GM23248 (cell line): ENCODE data around the gene GAB2.

Experiments
- EZH2 ChIP-seq: fragments of 200-600 bp; sonication (generic); IDR thresholded peaks from 2 replicates; pipeline ENCODE4 v1.6.1; 2018; ENCODE audit warnings: antibody characterized with exemption, mild to moderate bottlenecking; ENCODE audit not compliant: insufficient read depth, poor library complexity, severe bottlenecking
- EZH2phosphoT487 ChIP-seq: fragments of 200-600 bp; sonication (generic); IDR thresholded peaks from 2 replicates; pipeline ENCODE4 v1.6.1; 2018; ENCODE audit warnings: antibody characterized with exemption, moderate library complexity, mild to moderate bottlenecking, low read depth; ENCODE audit not compliant: insufficient read depth

GRCh38 chr11:78244546-78245255 is 172.9 kb downstream of the GAB2 start:
- TF ChIP-seq EZH2phosphoT487 (no peak), EZH2 (no peak)
